GM12865 (cell line): ENCODE measurements around the gene DGAT2.

ENCODE experiments used
- DNase-seq: peaks from one replicate; pipeline ENCODE4 v3.0.0; 2010; ENCODE audit warnings: low read depth
- H3K4me3 ChIP-seq: 2 replicates; pipeline ENCODE4 v1.5.1; 2011; ENCODE audit warnings: mild to moderate bottlenecking, low read depth, low read length, control low read depth
- TF ChIP-seq, protein P1 (sequence below): IDR thresholded peaks from 2 replicates; pipeline ENCODE4 v1.5.1; 2011; ENCODE audit warnings: low read length, control low read depth, low read depth, inconsistent platforms; ENCODE audit not compliant: insufficient read depth; ENCODE audit errors: missing control alignments

The DGAT2 gene

GRCh38 chr11:75823415-75823814, 54.8 kb downstream of the DGAT2 start:
- H3K4me3 ChIP-seq: peak overlapping the region; percentile 45
- TF ChIP-seq, protein P1, sequence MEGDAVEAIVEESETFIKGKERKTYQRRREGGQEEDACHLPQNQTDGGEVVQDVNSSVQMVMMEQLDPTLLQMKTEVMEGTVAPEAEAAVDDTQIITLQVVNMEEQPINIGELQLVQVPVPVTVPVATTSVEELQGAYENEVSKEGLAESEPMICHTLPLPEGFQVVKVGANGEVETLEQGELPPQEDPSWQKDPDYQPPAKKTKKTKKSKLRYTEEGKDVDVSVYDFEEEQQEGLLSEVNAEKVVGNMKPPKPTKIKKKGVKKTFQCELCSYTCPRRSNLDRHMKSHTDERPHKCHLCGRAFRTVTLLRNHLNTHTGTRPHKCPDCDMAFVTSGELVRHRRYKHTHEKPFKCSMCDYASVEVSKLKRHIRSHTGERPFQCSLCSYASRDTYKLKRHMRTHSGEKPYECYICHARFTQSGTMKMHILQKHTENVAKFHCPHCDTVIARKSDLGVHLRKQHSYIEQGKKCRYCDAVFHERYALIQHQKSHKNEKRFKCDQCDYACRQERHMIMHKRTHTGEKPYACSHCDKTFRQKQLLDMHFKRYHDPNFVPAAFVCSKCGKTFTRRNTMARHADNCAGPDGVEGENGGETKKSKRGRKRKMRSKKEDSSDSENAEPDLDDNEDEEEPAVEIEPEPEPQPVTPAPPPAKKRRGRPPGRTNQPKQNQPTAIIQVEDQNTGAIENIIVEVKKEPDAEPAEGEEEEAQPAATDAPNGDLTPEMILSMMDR: no peak

GRCh38 chr11:75823946-75824345, 55.4 kb downstream of the DGAT2 start:
- TF ChIP-seq, protein P1: no peak
- H3K4me3 ChIP-seq: peak overlapping the region; percentile 45
- no peak for DNase-seq

More at GRCh38 chr11:75823415-75823814, 54.8 kb downstream of the DGAT2 start:
- DNase-seq: peak; percentile 70

- TF ChIP-seq, protein P1: no peak
- DNase-seq: peak; percentile 52
- no peak overlapping the region; the same call in 1 of the 2 replicates for H3K4me3 ChIP-seq
These were observed 58.1 kb downstream of the DGAT2 start for GRCh38 chr11:75826461-75827230.

DNA sequence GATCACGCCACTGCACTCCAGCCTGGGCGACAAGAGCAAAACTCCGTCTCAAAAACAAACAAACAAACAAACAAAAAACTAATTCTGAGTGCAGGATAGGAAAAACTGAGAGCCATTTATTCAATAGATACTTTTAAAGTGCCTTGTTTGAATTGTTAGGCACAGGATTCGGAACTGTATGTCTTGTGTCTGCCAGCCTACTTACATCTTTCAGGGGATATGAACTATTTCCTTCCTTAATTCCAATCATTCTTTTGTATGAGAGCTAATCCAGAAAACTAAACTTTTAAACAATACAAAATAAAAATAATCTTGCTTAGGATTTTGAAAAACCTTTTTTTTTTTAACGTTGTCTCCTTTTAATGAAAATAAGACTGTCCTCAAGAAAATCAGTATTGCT, 59.0 kb downstream of the DGAT2 start:
- TF ChIP-seq, protein P1: no peak
- DNase-seq: no peak
- no peak overlapping the region for H3K4me3 ChIP-seq

- H3K4me3 ChIP-seq: no peak overlapping the region
- DNase-seq: no peak
- TF ChIP-seq, protein P1: no peak
These were observed 63.4 kb downstream of the DGAT2 start for GRCh38 chr11:75831915-75832502.

DNA sequence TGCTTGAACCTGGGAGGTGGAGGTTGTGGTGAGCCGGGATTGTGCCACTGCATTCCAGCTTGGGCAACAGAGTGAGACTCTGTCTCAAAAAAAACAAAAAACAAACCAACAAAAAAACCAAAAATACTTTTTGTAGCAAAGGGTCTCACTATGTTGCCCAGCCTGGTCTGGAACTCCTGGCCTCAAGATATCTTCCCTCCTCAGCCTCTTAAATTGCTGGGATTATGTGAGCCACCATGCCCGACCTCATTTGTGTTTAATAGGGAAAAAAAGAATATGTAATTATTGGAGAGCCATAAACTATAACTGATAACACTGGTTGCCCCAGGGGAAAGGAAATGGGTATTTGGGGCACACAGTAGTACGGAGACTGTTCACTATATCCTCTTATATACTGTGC, 66.2 kb downstream of the DGAT2 start:
- TF ChIP-seq, protein P1: no peak
- H3K4me3 ChIP-seq: no peak overlapping the region
- no peak for DNase-seq
